ENCODE results near the gene F11R. TPM values are rescaled to one million over a fixed set of nuclear protein-coding genes. Genes with fewer than 3 reads are reported as not detected.
A peak's percentile ranks its signal among the peaks of the same experiment; 100 is the strongest.

The F11R gene
- total and polyA plus RNA-seq, 2 donors (not counting 3 experiments of a cell fraction or from before 2014, with no cell fraction given): 97.0 to 124 TPM

DNA sequence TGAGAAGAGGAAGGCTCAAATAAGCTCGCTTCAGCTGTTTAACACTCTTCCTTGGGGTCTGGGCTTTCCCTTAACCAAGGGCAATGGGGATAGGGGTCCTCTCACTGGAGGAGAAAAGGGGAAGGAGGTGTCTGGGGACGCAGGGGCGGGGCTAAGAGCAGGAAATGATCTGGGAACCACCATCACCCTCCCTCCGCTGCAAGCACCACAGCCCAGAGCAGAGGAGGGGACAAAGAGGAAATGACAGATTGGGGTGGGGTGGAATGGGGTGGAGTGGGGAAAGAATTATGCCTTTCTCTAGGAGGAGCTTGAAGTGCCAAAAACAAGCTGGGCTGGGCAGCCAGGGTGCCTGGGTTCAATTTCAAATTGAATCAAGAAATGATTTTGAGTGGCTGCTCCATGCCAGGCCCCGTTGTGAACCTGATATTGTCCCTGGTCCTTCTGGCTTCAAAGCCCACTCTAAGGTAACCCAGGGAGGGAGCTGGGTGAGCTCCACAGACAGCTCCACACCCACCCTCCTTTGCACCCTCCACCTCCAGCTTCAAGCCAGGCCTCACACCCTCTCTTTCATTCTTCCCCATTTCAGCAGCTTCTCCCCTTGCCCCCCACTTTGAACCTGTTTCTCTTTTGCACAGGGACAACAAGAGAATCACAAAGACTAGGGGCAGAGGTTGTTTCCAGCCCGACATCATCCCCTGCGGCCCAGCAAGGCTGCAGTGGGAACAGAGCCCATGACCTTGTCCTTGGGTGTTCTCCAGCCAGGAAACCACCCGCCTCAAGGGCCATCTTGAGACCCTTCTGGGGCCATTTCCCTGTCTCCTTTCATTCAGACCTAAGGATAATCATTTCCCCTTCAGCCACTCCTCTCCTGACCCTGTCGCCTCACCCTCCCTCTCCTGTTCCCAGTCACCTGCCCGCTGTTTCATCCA is 47.6 kb upstream of the F11R start:
- H3K9me3 ChIP-seq (replicated peaks; ENCODE audit: control insufficient read depth, insufficient read depth, low read length): no peaks in the 10 kb centered on the region
- H3K27ac ChIP-seq (ENCODE audit: insufficient read depth, low read depth, low read length): no peak overlapping the region
- DNase-seq (ENCODE audit: low read depth, low spot score): no peak
- peaks cover 2% of the 10 kb centered on the region in 2 experiments for H3K27me3 ChIP-seq (ENCODE audit: control insufficient read depth in 2 of 2, insufficient read depth in 2 of 2, low read length in 2 of 2)
- no TSS peak for BruUV-seq (replicated peaks)
- CTCF ChIA-PET: interaction anchor here (1.3 to 1.6 kb wide), 3 partner anchors 23 to 78 kb away, joined by 4 to 7 read pairs (median 4); partner anchors contain the start of genes F11R and USF1
- POLR2A ChIA-PET: interaction anchor here (0.6 kb wide), 1 partner anchor 1039 kb away, joined by 5 read pairs; no protein-coding TSS in a partner anchor
- H3K4me2 ChIP-seq (ENCODE audit: insufficient read depth, low read length): no peak overlapping the region
- FAIRE-seq: no peak
- TF ChIP-seq, protein P1, sequence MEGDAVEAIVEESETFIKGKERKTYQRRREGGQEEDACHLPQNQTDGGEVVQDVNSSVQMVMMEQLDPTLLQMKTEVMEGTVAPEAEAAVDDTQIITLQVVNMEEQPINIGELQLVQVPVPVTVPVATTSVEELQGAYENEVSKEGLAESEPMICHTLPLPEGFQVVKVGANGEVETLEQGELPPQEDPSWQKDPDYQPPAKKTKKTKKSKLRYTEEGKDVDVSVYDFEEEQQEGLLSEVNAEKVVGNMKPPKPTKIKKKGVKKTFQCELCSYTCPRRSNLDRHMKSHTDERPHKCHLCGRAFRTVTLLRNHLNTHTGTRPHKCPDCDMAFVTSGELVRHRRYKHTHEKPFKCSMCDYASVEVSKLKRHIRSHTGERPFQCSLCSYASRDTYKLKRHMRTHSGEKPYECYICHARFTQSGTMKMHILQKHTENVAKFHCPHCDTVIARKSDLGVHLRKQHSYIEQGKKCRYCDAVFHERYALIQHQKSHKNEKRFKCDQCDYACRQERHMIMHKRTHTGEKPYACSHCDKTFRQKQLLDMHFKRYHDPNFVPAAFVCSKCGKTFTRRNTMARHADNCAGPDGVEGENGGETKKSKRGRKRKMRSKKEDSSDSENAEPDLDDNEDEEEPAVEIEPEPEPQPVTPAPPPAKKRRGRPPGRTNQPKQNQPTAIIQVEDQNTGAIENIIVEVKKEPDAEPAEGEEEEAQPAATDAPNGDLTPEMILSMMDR (IDR thresholded peaks at IDR 0.05; ENCODE audit: extremely low read depth in 1 of 2, insufficient read depth in 1 of 2, low read depth in 1 of 2, low read length in 2 of 2): no peak
- TF ChIP-seq GATA2 (IDR thresholded peaks at IDR 0.05; ENCODE audit: insufficient read depth, insufficient read length, low read depth, low read length): no peak
- TF ChIP-seq, protein P2, sequence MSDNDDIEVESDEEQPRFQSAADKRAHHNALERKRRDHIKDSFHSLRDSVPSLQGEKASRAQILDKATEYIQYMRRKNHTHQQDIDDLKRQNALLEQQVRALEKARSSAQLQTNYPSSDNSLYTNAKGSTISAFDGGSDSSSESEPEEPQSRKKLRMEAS (IDR thresholded peaks at IDR 0.05; ENCODE audit: insufficient read depth, insufficient read length): no peak
- TF ChIP-seq MYC (IDR thresholded peaks at IDR 0.05; ENCODE audit: low read depth, low read length): no peak
- TF ChIP-seq EZH2 (IDR thresholded peaks at IDR 0.05; ENCODE audit: borderline replicate concordance, low read depth, low read length, severe bottlenecking): no peak
- TF ChIP-seq JUN (IDR thresholded peaks at IDR 0.05; ENCODE audit: borderline replicate concordance, insufficient read depth, insufficient read length, low read depth): no peak
- H3K79me2 ChIP-seq (ENCODE audit: control insufficient read depth, insufficient read depth, low read length): no peaks in the 10 kb centered on the region
- H2AFZ ChIP-seq (ENCODE audit: low read depth, low read length): peak overlapping the region; percentile 48
- H3K9ac ChIP-seq (replicated peaks; ENCODE audit: extremely low read depth, insufficient read depth, low read length): no peak overlapping the region
- intact Hi-C loops (cut with micrococcal nuclease) (no loop called here), dilution Hi-C loops (cut with MboI; ENCODE audit: extremely low pct_ligation_motif_present, low sequenced_read_pairs) (no loop called here)
- no peaks in the 10 kb centered on the region for H4K20me1 ChIP-seq (replicated peaks; ENCODE audit: control insufficient read depth, extremely low read depth, insufficient read depth, low read length)
- no peaks in the 10 kb centered on the region for H3K4me1 ChIP-seq (ENCODE audit: control insufficient read depth, extremely low read depth, insufficient read depth, low read length)
- H3K36me3 ChIP-seq (ENCODE audit: control insufficient read depth in 2 of 2, extremely low read depth in 1 of 2, insufficient read depth in 2 of 2, low read length in 2 of 2): no peaks in the 10 kb centered on the region
- no peaks in the 10 kb centered on the region for H3K9me1 ChIP-seq (replicated peaks; ENCODE audit: control insufficient read depth, extremely low read depth, insufficient read depth, low read length)
- H3K4me3 ChIP-seq (replicated peaks in 1 of 3; ENCODE audit: insufficient read depth in 1 of 3, low read depth in 1 of 3, low read length in 3 of 3): no peak overlapping the region
